H1 (cell line): ENCODE results near the gene MROH8. TPM values are rescaled to one million over a fixed set of nuclear protein-coding genes. Genes with fewer than 3 reads are reported as not detected.

ENCODE experiments used
- CTCF ChIA-PET: fragments of 300-600 bp; sonication (Branson Sonifier 250); formaldehyde crosslinking; loops from one replicate; lab custom pipeline; 2021; ENCODE audit not compliant: partially characterized antibody; lab: Charles Lee
- POLR2A ChIA-PET: fragments of 300-600 bp; sonication (Branson Sonifier 250); formaldehyde crosslinking; loops from one replicate; lab custom pipeline; 2021; ENCODE audit warnings: inconsistent platforms; ENCODE audit not compliant: partially characterized antibody; lab: Charles Lee
- DNase-seq, 2 experiments: peaks; one replicate each; pipeline versions ENCODE4 v3.0.0 to v3.0.0-alpha.2; 2010 to 2022; ENCODE audit warnings: low spot score in 2 of 2, low read depth in 1 of 2, mixed read lengths in 1 of 2
- FAIRE-seq: peaks from 2 replicates; lab custom pipeline; 2011; peaks lifted over from hg19 to GRCh38; lab: Jason Lieb, UNC
- H2AFZ ChIP-seq: 2 replicates; pipeline ENCODE4 v1.8.1; 2012; ENCODE audit warnings: low read length, inconsistent platforms
- H2AK5ac ChIP-seq: 2 replicates; pipeline ENCODE4 v1.6.1; 2013; ENCODE audit warnings: low read depth, low read length
- H2BK120ac ChIP-seq: replicated peaks from 2 replicates; pipeline ENCODE3; 2013; ENCODE audit warnings: low read depth, low read length, inconsistent platforms
- H2BK12ac ChIP-seq: 2 replicates; pipeline ENCODE4 v1.6.1; 2013; ENCODE audit warnings: low read depth, low read length
- H2BK15ac ChIP-seq: 2 replicates; pipeline ENCODE4 v1.6.1; 2013; ENCODE audit warnings: low read length
- H2BK20ac ChIP-seq: 2 replicates; pipeline ENCODE4 v1.6.1; 2013; ENCODE audit warnings: low read length
- H2BK5ac ChIP-seq: 2 replicates; pipeline ENCODE4 v1.6.1; 2013; ENCODE audit warnings: low read depth, low read length
- H3K14ac ChIP-seq: 2 replicates; pipeline ENCODE4 v1.6.1; 2013; ENCODE audit warnings: inconsistent platforms; ENCODE audit not compliant: insufficient read length
- H3K18ac ChIP-seq: 2 replicates; pipeline ENCODE4 v1.6.1; 2013; ENCODE audit warnings: low read length; ENCODE audit errors: extremely low read depth
- H3K23ac ChIP-seq: 2 replicates; pipeline ENCODE4 v1.6.1; 2013; ENCODE audit warnings: inconsistent platforms; ENCODE audit not compliant: insufficient read length
- H3K23me2 ChIP-seq: 2 replicates; pipeline ENCODE4 v1.6.1; 2013; ENCODE audit warnings: low read depth, low read length
- H3K27ac ChIP-seq: 2 replicates; pipeline ENCODE4 v1.6.1; 2011; ENCODE audit warnings: low read depth, low read length, inconsistent platforms
- H3K27me3 ChIP-seq, 4 experiments: replicated peaks in 1 of 4; 1 replicate in 1 of 4; 2 replicates in 3 of 4; pipeline versions ENCODE4 v1.6.1 to v1.8.1; 2011 to 2013; ENCODE audit warnings: low read length in 3 of 4, mild to moderate bottlenecking in 3 of 4, inconsistent platforms in 2 of 4, mixed read lengths in 2 of 4, moderate library complexity in 1 of 4; ENCODE audit not compliant: control insufficient read depth in 3 of 4, insufficient read depth in 3 of 4; ENCODE audit errors: extremely low read depth in 1 of 4
- H3K36me3 ChIP-seq, 4 experiments: 2 replicates each; pipeline versions ENCODE4 v1.6.1 to v1.8.1; 2011 to 2013; ENCODE audit warnings: mild to moderate bottlenecking in 4 of 4, low read length in 3 of 4, moderate library complexity in 2 of 4, control low read depth in 1 of 4, inconsistent platforms in 1 of 4; ENCODE audit not compliant: insufficient read depth in 4 of 4, control insufficient read depth in 2 of 4
- H3K4ac ChIP-seq: replicated peaks from 2 replicates; pipeline ENCODE3; 2013; ENCODE audit warnings: low read length, low read depth, mixed read lengths, inconsistent platforms; ENCODE audit not compliant: insufficient read length
- H3K4me1 ChIP-seq, 4 experiments: replicated peaks in 1 of 4; 1 replicate in 1 of 4; 2 replicates in 3 of 4; pipeline versions ENCODE4 v1.6.1 to v1.8.1; 2011 to 2013; ENCODE audit warnings: low read length in 3 of 4, inconsistent platforms in 2 of 4, mixed read lengths in 1 of 4; ENCODE audit not compliant: insufficient read depth in 4 of 4, control insufficient read depth in 3 of 4
- H3K4me2 ChIP-seq, 2 experiments: 2 replicates each; pipeline versions ENCODE4 v1.6.1 to v1.8.1; 2011 to 2013; ENCODE audit warnings: low read depth in 2 of 2, low read length in 2 of 2, control low read depth in 1 of 2, inconsistent platforms in 1 of 2, mild to moderate bottlenecking in 1 of 2; ENCODE audit not compliant: insufficient read depth in 1 of 2
- H3K4me3 ChIP-seq, 4 experiments: fragments of 200-600, 300-600 bp in 1 of 4; sonication (generic), shearing (Covaris generic), sonication (Bioruptor Twin) in 1 of 4; 2 replicates each; pipeline versions ENCODE4 v1.5.1 to v1.8.1; 2011 to 2016; ENCODE audit warnings: low read length in 4 of 4, low read depth in 3 of 4, control low read depth in 2 of 4, inconsistent platforms in 2 of 4, mild to moderate bottlenecking in 2 of 4, mixed read lengths in 1 of 4, moderate library complexity in 1 of 4; ENCODE audit not compliant: insufficient read depth in 2 of 4; ENCODE audit errors: extremely low read depth in 1 of 4
- H3K56ac ChIP-seq: replicated peaks from 2 replicates; pipeline ENCODE3; 2013; ENCODE audit warnings: low read depth, mild to moderate bottlenecking, mixed read lengths, low read length, inconsistent platforms; ENCODE audit not compliant: insufficient read length
- H3K79me1 ChIP-seq: 2 replicates; pipeline ENCODE4 v1.6.1; 2013; ENCODE audit warnings: low read depth, low read length, control low read depth
- H3K79me2 ChIP-seq, 2 experiments: 2 replicates each; pipeline versions ENCODE4 v1.6.1 to v1.8.1; 2012 to 2013; ENCODE audit warnings: low read length in 2 of 2, mild to moderate bottlenecking in 2 of 2, inconsistent platforms in 1 of 2; ENCODE audit not compliant: insufficient read depth in 2 of 2, control insufficient read depth in 1 of 2
- H3K9ac ChIP-seq, 4 experiments: replicated peaks in 1 of 4; 1 replicate in 1 of 4; 2 replicates in 3 of 4; pipeline versions ENCODE4 v1.6.1 to v1.8.1; 2011 to 2013; ENCODE audit warnings: low read depth in 3 of 4, low read length in 3 of 4, control low read depth in 2 of 4, mild to moderate bottlenecking in 2 of 4, moderate library complexity in 2 of 4, inconsistent platforms in 1 of 4; ENCODE audit errors: extremely low read depth in 1 of 4
- H3K9me3 ChIP-seq, 2 experiments: 2 replicates each; pipeline versions ENCODE4 v1.6.1 to v1.8.1; 2012 to 2013; ENCODE audit warnings: mild to moderate bottlenecking in 2 of 2, moderate library complexity in 2 of 2, control low read depth in 1 of 2, inconsistent platforms in 1 of 2, low read depth in 1 of 2, low read length in 1 of 2, mixed read lengths in 1 of 2; ENCODE audit not compliant: insufficient read depth in 2 of 2
- H4K20me1 ChIP-seq, 2 experiments: replicated peaks in 1 of 2; 2 replicates each; pipeline versions ENCODE3 to v1.8.1; 2011 to 2013; ENCODE audit warnings: inconsistent platforms in 2 of 2, low read length in 2 of 2, mild to moderate bottlenecking in 1 of 2; ENCODE audit not compliant: insufficient read depth in 2 of 2, control insufficient read depth in 1 of 2
- H4K5ac ChIP-seq: 2 replicates; pipeline ENCODE4 v1.6.1; 2013; ENCODE audit warnings: low read length, low read depth, mixed read lengths, inconsistent platforms; ENCODE audit not compliant: insufficient read length
- H4K8ac ChIP-seq: 2 replicates; pipeline ENCODE4 v1.8.0; 2013; ENCODE audit warnings: mild to moderate bottlenecking, moderate library complexity, low read length, inconsistent platforms; ENCODE audit not compliant: insufficient read depth; ENCODE audit errors: extremely low read depth
- H4K91ac ChIP-seq: replicated peaks from 2 replicates; pipeline ENCODE3; 2013; ENCODE audit warnings: low read length, mixed read lengths, inconsistent platforms; ENCODE audit not compliant: insufficient read length
- ASH2L ChIP-seq: fragments of 200-600, 300-600 bp; sonication (generic); IDR thresholded peaks from one replicate; pipeline ENCODE4 v1.7.1; 2017; ENCODE audit warnings: low read length
- BCL11A ChIP-seq, 2 experiments: IDR thresholded peaks; one replicate each; pipeline ENCODE4 v1.6.1; 2011; ENCODE audit warnings: low read depth in 2 of 2, low read length in 2 of 2, mild to moderate bottlenecking in 2 of 2
- BRCA1 ChIP-seq: IDR thresholded peaks from 2 replicates; pipeline ENCODE4 v1.6.1; 2012; ENCODE audit warnings: low read depth, low read length, improper control_type of control experiment
- CHD2 ChIP-seq: IDR thresholded peaks from 2 replicates; pipeline ENCODE4 v1.6.1; 2012; ENCODE audit warnings: low read length, improper control_type of control experiment
- CTBP2 ChIP-seq: IDR thresholded peaks from 2 replicates; pipeline ENCODE4 v1.7.0; 2011; ENCODE audit warnings: borderline replicate concordance, mild to moderate bottlenecking, moderate library complexity, mixed read lengths, low read length; ENCODE audit not compliant: insufficient read depth, insufficient read length
- FOSL1 ChIP-seq: IDR thresholded peaks from 2 replicates; pipeline ENCODE4 v1.6.1; 2011; ENCODE audit warnings: mild to moderate bottlenecking, low read depth, low read length, moderate library complexity; ENCODE audit not compliant: insufficient read depth
- GABPA ChIP-seq: IDR thresholded peaks from 2 replicates; pipeline ENCODE4 v1.6.1; 2011; ENCODE audit warnings: mild to moderate bottlenecking, low read length, moderate library complexity, borderline replicate concordance; ENCODE audit not compliant: insufficient read depth
- MAX ChIP-seq: IDR thresholded peaks from 2 replicates; pipeline ENCODE4 v1.6.1; 2012; ENCODE audit warnings: inconsistent platforms
- NANOG ChIP-seq: IDR thresholded peaks from 2 replicates; pipeline ENCODE4 v1.6.1; 2011; ENCODE audit warnings: low read length, low read depth, mild to moderate bottlenecking, inconsistent platforms; ENCODE audit not compliant: insufficient read depth, poor library complexity, severe bottlenecking
- NRF1 ChIP-seq: IDR thresholded peaks from 2 replicates; pipeline ENCODE4 v1.6.1; 2011; ENCODE audit warnings: mild to moderate bottlenecking, low read depth, low read length, improper control_type of control experiment
- RXRA ChIP-seq: IDR thresholded peaks from 2 replicates; pipeline ENCODE4 v1.6.1; 2011; ENCODE audit warnings: low read depth, mild to moderate bottlenecking, low read length, moderate library complexity; ENCODE audit not compliant: insufficient read depth
- SRF ChIP-seq: IDR thresholded peaks from 2 replicates; pipeline ENCODE4 v1.6.1; 2011; ENCODE audit warnings: mild to moderate bottlenecking, low read depth, low read length, moderate library complexity
- TCF12 ChIP-seq: IDR thresholded peaks from 2 replicates; pipeline ENCODE4 v1.6.1; 2011; ENCODE audit warnings: low read depth, mild to moderate bottlenecking, low read length
- WGBS, 2 experiments: shearing (Covaris generic) in 1 of 2; methylation state at CpG; one replicate each; pipeline versions ENCODE4 v1.1.6 to v1.1.7; 2013 to 2015; ENCODE audit warnings: low lambda C conversion rate in 2 of 2, mixed read lengths in 2 of 2, inconsistent platforms in 1 of 2, low coverage in 1 of 2, missing lambda C conversion rate in 1 of 2; ENCODE audit not compliant: insufficient replicate concordance in 2 of 2, insufficient coverage in 1 of 2, insufficient read length in 1 of 2; ENCODE audit errors: extremely low coverage in 1 of 2, missing lambda C conversion rate in 1 of 2; 5-methylcytosine and 5-hydroxymethylcytosine counted together
- polyA plus RNA-seq, 7 experiments: library from polyadenylated mRNA; depleted of rRNA in 3 of 7; stranded (reverse) in 5 of 7; unstranded in 2 of 7; fragments of >200 nt in 5 of 7; fragments of 200-250 nt in 2 of 7; gene quantifications; 1 replicate in 5 of 7; 2 replicates in 1 of 7; 4 replicates in 1 of 7; pipeline versions ENCODE4 v1.2.1 to v1.2.3, GENCODE V29; 2011 to 2013; ENCODE audit warnings: missing spikeins in 2 of 7, mixed read lengths in 2 of 7
- total RNA-seq: library from RNA; stranded (reverse); fragmentation: NEBNext Ultra II Directional; extraction: Animal tissue kit (Norgen Biotek cat#: 25700); gene quantifications from 2 replicates; pipeline ENCODE4 v1.2.1, GENCODE V29; 2021

Gene MROH8
- total and polyA plus RNA-seq, 2 of the 8 experiments (the other 6 are each of a cell fraction or from before 2014, with no cell fraction given), result 0.50 to 0.86 TPM

GRCh38 chr20:37151529-37151928 lies 27.8 kb downstream of the MROH8 start:
- no peak overlapping the region for H2AK5ac ChIP-seq
- no peak overlapping the region for H3K9ac ChIP-seq
- no peak overlapping the region for H2BK15ac ChIP-seq
- no peaks in the 10 kb centered on the region for H4K20me1 ChIP-seq
- H2BK12ac ChIP-seq, result no peak overlapping the region
- no peak overlapping the region for H3K14ac ChIP-seq
- H2BK120ac ChIP-seq, result no peak overlapping the region
- H3K56ac ChIP-seq, result no peak overlapping the region
- no peaks in the 10 kb centered on the region for H3K79me1 ChIP-seq
- DNase-seq (no peak), FAIRE-seq (no peak)
- H3K23ac ChIP-seq, result no peak overlapping the region
- no peak overlapping the region for H4K91ac ChIP-seq
- H3K4me3 ChIP-seq, result no peak overlapping the region
- H3K9me3 ChIP-seq, result peaks cover 0 to 12% of the 10 kb centered on the region in 2 experiments; a peak in 1 of 4 replicates
- 79% methylated on average over 2 of the region's 4 CpGs; no CpG with 5 or more reads in 1 of the 2 experiments for WGBS, 2 experiments
- H3K27ac ChIP-seq, result no peak overlapping the region
- no peak overlapping the region for H3K4ac ChIP-seq
- H3K4me2 ChIP-seq, result no peak overlapping the region
- H2BK5ac ChIP-seq, result no peak overlapping the region
- H3K36me3 ChIP-seq, result no peaks in the 10 kb centered on the region
- no peaks in the 10 kb centered on the region for H3K4me1 ChIP-seq
- no peak overlapping the region for H2AFZ ChIP-seq
- no peak overlapping the region for H3K18ac ChIP-seq
- ChIA-PET POLR2A (no interaction called here), CTCF (no interaction called here)
- H3K79me2 ChIP-seq, result no peaks in the 10 kb centered on the region
- no peak overlapping the region for H4K5ac ChIP-seq
- no peaks in the 10 kb centered on the region for H3K23me2 ChIP-seq
- H4K8ac ChIP-seq, result no peak overlapping the region
- no peaks in the 10 kb centered on the region for H3K27me3 ChIP-seq
- H2BK20ac ChIP-seq, result no peak overlapping the region
- TF ChIP-seq TCF12 (no peak), NRF1 (no peak), CHD2 (no peak), RXRA (no peak), SRF (no peak), GABPA (no peak), CTBP2 (no peak), ASH2L (no peak), BRCA1 (no peak), MAX (no peak), FOSL1 (no peak), NANOG (no peak), BCL11A (IDR thresholded peaks at IDR 0.05; ENCODE audit: low read depth in 2 of 2, low read length in 2 of 2) (no peak)
